Inferior parietal cortex (tissue), 1 donor: ENCODE data around the gene GMEB2.
"Not testable (repeated sequence)": the region's sequence is repeated elsewhere in the genome, so short reads cannot be mapped to it uniquely, and the experiment has no call there.

Experiments used
- DNase-seq: peaks from one replicate; pipeline ENCODE4 v3.0.0-alpha.2; 2016; ENCODE audit errors: extremely low spot score

GMEB2 gene, protein sequence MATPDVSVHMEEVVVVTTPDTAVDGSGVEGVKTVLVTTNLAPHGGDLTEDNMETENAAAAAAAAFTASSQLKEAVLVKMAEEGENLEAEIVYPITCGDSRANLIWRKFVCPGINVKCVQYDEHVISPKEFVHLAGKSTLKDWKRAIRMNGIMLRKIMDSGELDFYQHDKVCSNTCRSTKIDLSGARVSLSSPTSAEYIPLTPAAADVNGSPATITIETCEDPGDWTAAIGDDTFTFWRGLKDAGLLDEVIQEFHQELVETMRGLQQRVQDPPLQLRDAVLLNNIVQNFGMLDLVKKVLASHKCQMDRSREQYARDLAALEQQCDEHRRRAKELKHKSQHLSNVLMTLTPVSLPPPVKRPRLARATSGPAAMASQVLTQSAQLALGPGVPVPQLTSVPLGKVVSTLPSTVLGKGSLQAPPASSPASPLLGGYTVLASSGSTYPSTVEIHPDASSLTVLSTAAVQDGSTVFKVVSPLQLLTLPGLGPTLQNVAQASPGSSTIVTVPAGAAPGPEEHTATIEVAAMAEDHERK

DNA sequence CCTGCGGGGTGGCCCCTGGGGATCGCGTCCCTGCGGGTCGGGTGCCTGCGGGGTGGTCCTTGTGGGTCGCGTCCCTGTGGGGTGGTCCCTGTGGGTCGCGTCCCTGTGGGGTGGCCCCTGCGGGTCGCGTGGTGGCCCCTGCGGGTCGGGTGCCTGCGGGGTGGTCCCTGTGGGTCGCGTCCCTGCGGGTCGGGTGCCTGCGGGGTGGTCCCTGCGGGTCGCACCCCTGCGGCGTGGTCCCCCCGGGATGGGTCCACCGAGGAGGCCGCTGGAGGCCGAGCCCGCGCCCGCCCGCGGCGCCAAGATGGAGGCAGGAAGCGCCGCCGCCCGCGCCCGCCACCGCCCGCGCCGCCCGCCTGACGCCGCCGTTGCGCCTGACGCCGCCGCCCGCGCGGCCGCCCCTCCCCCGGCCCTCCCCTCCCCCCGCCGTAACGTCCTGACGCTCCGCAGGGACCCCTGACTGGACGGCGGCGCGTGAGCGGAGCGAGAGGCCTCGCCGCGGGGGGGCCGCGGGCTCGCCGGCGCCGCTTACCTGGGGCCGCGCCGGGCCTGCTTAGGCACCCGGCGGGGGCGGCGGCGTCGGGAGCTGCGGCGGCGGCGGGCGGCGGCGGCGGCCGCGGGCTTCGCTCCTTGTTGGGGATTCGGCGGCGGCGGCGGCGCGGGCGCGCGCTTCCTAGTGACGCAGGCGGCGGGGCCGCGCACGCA lies at the start of gene GMEB2:
Gene GMEB2 (minus strand): TSS at position 678 of the 705 bp plus-strand sequence. CDS start 7,704 bp downstream, outside the sequence.
- peak; percentile 53 for DNase-seq

DNA sequence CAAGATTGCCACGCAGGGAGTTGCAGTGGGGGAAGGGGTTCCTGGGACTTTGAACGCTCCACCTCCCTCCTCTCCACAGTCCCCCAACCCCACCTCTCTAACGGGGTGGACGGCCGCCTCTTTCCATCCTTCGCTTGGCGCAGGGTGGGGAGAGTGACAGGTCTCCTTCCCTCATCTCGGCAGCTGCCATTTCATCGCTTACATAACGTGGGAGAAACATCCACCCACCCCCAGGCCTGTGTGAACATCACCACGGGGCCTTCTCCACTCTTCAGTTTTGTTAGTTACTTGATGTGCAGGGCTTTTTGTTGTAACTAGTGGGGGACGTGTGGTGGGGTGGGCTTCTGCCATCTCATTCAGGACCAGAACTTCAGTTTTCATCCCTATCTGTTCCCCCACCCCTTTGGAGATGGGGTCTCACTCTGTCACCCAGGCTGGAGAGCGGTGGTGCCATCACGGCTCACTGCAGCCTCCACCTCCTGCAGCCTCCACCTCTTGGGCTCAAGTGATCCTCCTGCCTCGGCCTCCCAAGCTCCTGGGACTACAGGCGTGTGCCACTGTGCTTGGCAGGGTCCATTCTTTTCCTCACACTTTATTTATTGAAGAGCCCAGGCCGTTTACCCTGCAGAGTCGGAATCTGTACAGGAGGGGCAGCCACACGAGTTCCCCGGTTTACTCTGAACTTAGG lies 48.9 kb upstream of the GMEB2 start:
- no peak for DNase-seq

DNA sequence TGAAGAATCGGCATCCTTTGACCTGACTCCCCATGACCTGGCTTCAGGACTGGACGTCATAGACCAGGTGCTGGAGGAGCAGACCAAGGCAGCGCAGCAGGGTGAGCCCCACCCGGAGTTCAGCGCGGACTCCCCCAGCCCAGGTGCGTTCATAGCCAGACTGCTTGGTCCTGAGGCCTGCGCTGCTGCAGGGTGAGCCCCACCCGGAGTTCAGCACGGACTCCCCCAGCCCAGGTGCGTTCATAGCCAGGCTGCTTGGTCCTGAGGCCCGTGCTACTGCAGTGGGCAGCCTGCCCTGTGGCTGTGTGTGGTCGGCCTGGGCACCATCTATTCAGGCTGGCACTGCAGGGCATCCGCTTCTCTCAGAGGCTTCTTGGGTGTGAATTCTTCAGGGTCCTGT lies 47.0 kb upstream of the GMEB2 start:
- no peak for DNase-seq

DNA sequence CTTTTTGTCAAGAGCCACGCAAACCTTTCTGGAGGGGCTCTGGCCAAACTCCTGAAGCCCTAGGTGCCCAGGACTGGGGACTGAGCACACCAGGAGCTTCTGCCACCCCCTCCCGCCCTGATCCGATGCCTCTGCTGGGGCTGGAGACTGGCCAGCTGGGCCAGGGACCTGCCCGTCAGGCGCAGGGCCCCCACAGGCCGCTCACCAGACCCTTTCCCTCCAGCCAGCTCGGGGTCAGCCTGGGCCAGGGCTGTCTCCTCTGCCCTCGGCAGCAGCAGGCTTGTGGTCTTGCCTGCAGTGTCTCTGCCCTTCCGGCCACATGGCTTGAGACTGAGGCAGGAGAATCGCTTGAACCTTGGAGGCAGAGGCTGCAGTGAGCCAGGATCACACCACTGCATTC lies 45.8 kb upstream of the GMEB2 start:
- DNase-seq = no peak

DNA sequence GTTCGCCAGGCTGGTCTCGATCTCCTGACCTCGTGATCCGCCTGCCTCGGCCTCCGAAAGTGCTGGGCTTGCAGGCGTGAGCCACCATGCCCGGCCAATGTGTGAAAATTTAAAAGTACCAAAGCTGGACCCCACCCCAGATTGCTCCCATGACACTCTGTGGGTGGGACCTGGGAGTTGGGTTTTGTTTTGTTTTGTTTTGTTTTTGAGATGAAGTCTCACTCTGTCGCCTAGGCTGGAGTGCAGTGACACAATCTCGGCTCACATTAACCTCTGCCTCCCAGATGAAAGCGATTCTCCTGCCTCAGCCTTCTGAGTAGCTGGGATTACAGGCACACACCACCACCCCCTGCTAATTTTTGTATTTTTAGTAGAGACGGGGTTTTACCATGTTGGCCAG lies 44.8 kb upstream of the GMEB2 start:
- DNase-seq = not testable (repeated sequence)

DNA sequence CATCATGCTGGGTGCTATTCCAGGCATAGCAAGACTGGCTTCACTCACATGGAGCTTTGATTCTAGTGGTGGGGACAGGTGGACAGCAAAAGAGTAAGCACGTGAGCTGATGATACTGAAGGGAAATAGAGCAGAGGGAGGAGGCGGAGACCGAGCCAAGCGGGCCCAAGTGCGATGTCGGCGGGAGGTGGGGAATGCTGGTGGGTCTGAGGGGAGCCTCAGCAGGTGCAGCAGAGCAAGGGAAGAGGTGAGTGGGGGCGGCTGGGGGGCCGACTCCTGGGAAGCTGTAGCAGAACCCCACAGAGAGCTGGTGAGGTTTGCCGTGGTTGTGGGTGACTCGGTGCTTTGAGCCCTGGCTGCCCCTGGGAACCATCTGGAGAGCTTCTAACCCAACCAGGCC lies 41.5 kb upstream of the GMEB2 start:
- DNase-seq = no peak

DNA sequence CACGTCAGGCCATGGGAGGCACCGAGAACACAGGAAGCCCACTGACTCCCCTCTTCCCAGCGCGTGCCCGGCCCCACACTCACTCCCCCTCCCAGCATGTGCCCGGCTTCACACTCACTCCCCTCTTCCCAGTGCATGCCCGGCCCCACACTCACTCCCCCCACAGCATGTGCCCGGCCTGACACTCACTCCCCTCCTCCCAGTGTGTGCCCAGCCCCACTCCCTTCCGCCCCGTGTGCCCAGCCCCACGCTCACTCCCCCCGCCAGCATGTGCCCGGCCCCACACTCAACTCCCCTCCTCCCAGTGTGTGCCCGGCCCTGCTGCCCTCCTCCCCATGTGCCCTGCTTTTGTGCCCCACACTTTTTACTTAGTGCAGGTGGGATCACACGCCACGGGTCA lies 41.0 kb upstream of the GMEB2 start:
- no peak for DNase-seq

DNA sequence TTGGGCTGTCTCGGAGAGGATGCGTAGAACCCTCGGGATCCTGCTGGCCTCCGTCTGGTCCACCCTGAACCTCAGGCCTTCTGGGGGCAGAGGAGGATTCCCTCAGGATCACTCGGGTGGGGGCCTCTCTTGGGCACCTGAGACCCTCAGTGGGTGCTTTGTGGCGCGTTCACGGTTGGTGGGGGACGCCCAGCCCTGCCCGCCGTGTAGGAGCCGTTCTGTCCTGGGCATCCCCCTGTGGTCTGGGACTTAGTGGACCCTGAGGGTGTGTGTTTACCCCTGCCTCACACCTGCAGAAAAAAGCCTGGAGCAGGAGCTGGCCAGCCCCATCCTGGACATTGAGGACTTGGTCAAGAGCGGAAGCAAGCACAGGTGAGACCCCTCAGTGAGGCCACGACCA lies 38.8 kb upstream of the GMEB2 start:
- DNase-seq = no peak

DNA sequence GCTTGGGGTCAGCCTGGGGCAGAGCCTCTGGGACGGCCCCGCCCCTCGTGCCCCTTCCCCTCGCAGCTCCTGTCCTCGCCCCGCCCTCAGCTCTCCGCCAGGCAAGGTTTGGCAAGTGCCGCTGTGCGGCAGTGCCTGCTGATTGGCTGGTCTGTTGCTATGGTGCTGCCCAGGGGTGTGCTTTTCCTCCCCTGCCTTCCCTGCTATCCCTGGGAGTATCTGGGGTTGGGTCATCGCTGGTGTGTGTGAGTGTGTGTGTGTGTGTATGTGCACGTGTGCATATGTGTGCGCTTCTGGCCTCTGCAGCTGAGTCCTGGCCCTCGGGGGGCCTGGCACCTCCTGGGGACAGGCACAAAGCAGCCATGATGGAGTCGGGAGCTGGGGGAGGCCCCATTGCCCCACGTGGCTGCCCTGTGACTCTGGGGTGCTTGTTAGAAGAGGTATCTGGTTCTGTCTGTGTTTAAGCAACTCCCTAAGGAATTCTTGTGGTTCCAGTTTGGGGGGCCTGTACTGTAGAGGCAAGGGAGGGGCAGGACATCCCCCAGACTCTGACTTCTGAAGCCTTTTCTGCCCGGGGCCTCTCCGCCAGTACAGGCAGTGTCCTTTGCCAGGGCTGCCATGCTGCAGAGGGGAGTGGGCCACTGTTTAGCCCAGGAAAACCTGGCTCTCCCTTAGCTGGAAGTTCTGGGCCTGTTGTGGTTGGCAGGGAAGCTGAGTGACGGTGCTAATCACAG lies 38.1 kb upstream of the GMEB2 start:
- DNase-seq = no peak

DNA sequence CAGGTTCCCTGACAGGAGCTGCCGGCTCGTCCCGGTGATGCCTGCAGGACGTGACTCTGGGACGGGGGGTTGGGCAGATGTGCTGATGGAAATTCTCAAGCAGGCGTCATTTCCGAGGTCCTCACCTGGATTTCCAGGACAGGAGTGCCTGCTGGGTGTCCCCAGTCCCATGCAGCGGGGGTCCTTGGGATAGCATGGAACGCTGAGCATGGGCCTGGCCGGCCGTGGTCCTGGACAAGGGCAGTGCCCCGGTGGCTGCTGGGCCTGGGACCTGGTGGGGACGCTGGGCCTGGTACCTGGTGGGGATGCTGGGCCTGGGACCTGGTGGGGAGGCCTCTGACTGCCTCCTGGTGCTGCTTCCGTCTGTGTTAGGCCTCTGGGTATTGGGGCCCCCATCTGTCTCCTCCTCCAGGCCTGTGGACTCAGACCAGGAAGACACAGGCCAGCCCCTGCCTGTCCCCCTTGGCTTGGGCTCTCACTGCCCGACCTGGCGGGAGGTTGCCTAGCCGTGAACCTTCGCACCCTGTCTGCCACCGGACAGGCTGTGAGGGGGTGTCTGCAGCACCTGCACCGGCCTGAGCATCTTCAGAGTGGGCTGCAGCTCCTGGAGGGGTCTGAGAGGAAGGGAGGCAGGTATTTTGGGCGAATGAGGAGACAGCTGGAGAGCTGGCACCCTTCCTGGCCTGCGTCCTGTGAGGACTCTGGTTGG lies 37.4 kb upstream of the GMEB2 start:
- DNase-seq = no peak

DNA sequence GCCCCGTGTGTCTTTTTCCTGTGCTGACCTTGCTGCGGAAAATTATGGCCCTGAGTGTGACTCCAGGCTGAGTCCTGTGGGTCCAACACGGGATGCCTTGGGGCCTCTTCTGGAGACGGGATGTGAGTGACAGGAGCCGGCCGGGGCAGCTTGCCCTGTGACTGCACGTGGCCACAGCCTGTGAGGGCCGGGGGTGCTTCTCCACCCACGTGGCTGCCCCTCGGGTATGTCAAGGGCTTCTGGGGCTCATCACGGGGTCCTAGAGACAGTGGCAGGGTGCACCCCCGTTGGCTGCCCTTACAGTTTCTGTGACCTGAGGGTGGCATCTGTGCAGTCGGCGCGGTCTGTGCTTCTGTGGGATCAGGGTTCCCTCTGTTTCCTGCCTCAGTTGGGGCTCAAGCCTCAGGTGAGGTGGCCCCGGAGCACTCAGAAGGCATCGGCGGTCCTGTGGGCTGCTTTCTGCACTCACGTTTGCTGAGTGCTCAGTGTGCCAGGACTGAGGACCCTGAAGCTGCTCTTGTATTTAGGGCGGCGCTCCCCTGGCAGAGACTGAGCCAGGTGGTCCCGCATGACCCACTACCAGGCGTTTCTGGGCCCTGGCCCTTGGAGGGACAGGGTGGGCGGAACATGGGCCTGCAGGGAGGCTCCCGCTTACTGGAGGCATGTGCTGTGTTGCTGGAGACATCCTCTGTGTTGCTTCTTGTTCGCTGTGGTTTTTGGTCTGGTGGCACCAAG lies 36.6 kb upstream of the GMEB2 start:
- no peak for DNase-seq

DNA sequence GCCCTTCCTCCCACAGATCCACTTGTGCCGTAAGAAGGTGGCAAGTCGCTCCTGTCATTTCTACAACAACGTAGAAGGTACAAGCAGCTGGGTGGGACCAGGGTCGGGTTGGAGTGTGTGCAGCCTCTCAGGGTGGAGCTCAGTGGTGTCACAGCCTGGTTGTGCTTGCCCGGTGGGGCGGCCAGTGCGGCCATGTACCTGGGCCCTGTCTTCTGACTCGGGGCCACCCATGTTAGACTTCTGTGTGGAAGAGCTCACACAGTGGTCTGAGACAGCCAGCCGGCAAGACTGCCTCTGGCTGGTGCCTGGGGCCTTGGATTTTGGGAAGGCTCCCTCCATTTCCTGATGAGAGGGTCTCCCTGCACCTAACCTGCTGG lies 35.9 kb upstream of the GMEB2 start:
- no peak for DNase-seq

DNA sequence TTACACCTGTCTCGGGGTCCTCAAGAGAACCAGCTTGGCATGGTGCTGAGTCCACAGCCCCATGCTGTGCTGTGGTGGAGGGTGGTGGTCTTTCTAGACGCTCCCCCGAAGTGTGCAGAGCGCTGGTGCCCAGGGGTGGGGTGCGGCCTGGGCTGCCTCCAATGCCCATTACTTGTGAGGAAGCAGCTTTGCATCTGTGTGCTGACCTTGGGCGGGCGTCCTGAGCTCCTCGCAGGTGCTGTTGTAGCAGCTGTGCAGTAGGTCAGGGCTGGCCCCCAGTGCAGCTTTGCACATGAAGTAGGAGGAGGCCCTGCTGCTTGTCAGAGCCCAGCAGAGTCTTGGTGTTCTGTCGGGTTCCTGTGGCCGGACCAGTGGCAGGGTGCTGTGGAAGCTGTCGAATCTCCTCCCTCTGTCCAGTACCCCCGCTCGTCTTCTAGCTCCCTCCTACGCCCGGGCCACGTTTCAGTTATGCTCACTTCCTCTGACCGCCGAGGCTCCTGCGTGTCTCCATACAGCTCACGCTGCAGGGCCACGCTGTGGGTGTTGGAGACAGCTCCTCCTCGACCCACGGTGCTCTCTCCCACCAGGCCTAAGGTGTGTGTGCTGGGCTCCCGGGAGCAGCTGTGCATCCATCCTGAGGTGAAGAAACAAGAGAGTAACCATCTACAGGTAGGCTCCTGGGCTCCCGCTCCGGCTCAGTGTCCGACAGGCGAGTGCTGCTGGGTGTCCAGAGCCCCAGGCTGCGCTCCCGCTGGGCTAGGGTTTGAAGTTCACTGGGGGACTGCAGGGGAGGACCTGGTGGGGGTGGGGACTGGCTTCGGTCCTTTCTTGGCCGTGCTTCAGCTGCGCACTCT lies 35.3 kb upstream of the GMEB2 start:
- DNase-seq = no peak

DNA sequence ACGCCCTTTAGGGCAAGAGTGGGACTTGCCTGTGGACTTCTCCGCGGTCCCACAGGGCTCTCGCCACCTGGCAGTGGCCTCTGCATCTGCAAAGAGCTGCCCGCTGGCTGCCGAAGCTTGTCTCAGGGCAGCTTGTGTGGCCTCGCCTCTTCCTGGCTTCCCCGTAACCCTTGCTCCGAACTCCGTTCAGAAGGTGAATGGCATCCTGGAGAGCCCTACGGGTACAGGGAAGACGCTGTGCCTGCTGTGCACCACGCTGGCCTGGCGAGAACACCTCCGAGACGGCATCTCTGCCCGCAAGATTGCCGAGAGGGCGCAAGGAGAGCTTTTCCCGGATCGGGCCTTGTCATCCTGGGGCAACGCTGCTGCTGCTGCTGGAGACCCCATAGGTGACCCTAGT lies 34.2 kb upstream of the GMEB2 start:
- no peak for DNase-seq

DNA sequence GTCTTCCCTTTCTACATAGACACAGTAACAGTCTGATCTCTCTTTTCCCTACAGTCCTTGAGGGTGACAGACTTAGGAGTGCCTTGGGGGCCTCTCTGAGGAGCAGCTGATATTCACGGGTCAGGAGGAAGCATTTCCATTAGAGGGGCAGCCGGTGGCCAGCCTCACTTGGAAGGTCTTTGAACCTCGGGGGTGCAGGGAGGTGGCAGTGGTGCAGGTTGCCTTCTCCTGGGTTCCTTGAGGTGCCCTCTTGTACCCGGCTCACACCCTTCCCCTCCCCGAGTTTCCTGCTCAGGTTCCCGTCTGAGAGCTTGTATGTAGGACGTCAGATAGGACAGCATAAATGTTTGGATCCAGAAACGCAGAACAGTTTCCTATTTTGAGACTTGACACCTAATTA lies 33.7 kb upstream of the GMEB2 start:
- no peak for DNase-seq

DNA sequence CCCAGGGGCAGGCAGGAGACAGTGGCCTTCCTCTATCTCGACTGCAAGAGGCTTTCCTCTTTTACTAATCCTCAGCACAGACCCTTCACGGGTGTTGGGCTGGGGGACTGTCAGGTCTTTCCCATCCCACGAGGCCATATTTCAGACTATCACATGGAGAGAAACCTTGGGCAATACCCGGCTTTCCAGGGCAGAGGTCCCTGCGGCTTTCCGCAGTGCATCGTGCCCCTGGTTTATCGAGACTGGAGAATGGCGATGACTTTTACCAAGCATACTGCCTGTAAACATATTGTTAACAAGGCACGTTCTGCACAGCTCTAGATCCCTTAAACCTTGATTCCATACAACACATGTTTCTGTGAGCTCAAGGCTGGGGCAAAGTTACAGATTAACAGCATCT lies 33.3 kb upstream of the GMEB2 start:
- not testable (repeated sequence) for DNase-seq

DNA sequence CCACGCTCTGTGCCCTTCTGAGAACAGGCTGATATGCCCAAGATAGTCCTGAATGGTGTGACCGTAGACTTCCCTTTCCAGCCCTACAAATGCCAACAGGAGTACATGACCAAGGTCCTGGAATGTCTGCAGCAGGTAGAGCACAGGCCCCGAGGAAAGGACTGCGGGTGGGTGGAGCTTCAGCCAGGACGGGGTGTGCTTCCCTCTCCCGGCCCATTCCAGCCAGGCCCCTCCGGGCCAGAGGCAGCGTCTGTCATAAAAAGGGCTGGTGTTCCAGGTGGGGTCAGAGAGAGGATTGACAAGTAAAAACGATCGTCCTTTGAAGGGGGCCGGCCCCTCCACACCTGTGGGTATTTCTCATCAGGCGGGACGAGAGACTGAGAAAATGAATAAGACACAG lies 32.5 kb upstream of the GMEB2 start:
- DNase-seq = no peak

DNA sequence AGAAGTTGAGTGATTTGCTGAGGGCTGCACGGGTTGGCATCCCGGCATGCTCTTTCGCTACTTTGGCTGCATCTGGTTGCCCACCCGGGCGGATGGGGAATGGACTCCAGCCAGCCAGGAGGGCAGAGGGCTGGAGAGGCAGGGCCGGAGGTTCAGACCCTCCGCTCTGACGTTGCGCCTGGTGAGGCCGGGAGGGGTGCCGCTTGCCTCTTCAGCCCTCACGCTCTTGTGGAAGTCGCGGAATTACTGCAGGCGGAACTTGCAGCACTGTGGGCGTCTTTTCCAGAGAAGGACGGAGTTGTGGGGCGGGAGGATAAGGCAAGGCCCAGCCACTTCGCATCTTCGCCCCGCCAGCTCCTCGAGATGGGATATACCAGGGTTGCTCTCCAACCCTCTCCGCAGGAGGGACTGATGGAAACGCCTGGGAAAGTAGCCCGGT lies 31.9 kb upstream of the GMEB2 start:
- no peak for DNase-seq

DNA sequence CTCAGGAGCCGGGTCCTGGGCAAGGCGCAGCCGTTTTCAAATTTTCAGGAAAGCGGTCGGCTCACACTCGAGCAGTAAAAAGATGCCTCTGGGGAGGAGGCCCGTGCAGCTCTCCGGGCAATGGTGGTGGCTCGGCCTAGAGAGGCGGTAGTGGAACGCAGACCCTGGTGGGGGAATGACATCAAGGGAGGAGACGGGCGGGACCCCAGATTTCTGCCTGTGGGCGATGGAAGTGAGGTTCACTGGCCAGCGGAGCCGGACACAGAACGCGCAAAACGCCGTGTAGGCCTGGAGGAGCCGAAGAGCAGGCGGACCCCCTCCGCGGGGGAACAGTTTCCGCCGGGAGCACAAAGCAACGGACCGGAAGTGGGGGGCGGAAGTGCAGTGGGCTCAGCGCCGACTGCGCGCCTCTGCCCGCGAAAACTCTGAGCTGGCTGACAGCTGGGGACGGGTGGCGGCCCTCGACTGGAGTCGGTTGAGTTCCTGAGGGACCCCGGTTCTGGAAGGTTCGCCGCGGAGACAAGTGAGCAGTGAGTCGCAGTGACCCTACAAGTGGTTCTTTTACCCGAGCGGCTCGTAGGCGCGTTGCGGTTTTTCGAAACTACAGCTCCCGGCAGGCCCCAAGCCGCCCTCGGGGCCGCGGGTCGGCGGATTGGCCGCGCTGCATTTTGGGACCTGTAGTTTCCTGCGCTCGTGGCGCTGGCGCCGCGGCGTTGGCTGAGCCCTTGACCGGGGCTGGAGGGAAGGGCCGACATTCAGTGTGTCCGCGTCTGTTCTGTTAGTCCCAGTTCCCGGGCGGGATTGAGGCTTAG lies 31.2 kb upstream of the GMEB2 start, which contains the start of gene RTEL1:
Gene RTEL1 (plus strand): TSS at position 376 of the 812 bp plus-strand sequence. CDS start 1,091 bp downstream, outside the sequence.
- DNase-seq = peak; percentile 94
